Right kidney (tissue), 1 donor: ENCODE measurements around the gene ATP2B2.

Source experiments
- DNase-seq: peaks from one replicate; pipeline ENCODE4 v3.0.0-alpha.2; 2016

Gene ATP2B2

DNA sequence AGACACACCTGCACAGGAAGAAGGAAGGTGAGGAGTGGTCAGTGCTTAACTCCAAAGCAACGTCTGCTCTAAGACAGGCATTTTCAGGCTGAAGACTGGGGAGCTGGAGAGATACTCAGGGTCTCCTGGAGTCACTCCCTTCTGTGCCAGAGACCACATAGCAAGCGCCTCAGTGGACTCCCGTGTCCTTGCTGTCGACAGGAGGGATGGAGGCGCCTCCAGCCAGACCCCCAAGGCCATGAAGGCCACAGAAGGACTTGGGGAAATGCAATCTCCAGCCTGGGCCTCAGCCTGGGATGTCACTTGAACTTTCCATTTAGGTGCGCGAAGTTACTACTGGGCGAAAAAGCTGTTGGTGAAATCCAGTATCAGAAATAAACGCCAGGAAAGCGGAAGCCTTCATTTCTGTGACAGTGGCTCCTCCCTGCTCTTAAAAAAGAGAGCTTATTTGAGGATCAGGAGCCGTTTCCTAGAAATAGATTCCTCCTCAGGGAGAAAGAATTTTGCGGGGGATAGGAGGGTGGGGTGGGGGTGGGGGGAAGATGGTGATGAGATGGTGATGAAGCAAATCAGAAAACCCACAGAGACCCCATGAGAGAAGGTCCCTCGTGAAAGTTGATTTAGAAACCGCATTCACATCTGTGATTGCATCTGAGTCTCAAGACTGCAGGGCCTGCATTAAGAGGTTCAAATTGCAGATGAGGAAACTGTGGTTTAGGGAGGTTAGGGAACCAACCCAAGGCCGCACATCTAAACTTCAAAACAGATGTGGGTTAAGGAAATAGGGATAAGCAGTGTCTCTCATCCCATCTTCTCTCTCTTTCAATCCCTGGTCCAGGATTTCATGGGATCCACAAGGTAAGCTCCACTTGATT, 78.8 kb downstream of the ATP2B2 start:
- DNase-seq, result no peak

DNA sequence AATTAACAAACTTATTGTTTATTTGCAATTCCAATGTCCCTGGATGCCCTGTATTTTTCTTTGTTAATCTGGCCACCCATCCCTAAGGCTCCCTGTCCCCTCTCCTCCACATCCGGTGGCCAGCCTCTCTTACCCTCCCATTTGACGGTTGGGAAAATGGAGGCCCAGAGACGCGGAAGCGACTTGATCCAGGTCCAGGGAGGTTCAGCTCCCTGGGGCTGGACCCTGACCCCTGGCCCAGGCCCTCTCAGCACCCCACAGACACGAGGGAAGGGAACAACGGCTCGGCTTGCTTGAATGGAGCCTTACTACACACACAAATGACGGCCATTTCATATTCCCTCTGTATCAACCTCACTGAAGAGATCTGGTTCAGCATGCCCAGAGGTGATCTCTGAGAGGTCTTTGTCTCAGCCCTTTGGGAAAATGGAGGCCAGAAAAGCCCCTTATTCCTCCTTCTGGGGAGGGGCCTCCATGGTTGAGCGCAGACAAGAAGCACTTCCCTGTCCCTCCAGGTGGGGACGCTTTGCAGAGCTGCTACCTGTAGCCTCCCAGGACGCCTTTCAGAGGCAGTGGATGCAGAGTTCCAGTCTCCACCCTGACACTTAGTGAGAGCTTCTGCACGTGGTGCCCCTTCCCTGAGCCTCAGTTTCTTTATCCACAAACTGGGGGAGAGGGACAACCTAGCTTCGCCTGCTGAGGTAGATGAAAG, 82.1 kb downstream of the ATP2B2 start:
- no peak for DNase-seq

DNA sequence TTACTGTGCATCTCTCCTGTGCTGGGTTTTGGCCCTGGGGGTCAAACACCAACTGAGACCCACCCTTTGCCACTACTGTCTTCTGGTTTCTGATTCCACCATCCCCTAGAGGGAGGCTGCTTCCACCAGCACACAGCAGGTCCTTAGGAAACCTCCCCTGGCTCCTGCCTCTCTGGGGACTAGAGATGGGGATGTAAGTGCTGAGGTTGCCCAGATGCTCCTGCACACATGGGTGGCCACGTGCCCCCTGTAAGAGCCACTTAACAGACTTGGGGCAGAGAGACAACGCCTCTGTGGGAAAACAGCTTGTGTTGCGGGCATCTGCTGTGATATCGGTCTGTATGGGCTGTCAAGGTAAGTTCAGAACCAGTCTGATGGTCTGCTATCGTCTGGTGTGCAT, 83.4 kb downstream of the ATP2B2 start:
- DNase-seq, result no peak

DNA sequence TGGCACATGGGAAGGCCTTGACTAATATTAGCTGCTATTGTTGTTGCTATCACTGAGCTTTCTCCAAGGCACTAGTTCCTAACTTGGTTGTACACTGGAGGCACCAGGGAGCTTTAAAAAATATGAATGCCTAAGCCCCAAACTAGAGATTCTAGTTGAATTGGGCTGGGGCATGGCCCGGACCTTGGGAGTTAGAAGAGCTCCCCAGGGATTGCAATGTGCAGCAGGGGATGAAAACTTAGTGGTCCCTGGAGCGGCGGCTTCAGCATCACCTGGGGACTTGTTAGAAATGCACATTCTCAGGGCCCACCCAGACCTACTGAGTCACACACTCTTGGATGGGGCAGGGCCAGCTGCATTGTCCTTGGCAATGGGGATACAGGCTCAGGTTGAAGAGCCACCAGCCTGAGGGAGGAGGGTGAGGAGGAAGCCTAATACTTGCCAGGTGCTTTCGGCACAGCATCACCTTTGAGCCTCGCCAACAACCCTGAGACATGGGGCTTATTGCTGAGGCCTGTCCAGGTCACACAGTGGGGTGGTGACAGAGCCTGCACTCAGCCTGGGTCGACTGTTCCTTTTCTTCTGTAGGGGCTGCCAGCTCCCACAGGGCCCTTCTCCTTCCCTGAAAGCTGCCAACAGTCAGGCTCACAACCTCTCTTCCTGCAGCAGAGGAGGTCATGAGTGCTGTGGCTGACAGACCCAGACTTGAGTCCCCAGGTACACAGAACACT, 84.5 kb downstream of the ATP2B2 start:
- DNase-seq, result no peak

DNA sequence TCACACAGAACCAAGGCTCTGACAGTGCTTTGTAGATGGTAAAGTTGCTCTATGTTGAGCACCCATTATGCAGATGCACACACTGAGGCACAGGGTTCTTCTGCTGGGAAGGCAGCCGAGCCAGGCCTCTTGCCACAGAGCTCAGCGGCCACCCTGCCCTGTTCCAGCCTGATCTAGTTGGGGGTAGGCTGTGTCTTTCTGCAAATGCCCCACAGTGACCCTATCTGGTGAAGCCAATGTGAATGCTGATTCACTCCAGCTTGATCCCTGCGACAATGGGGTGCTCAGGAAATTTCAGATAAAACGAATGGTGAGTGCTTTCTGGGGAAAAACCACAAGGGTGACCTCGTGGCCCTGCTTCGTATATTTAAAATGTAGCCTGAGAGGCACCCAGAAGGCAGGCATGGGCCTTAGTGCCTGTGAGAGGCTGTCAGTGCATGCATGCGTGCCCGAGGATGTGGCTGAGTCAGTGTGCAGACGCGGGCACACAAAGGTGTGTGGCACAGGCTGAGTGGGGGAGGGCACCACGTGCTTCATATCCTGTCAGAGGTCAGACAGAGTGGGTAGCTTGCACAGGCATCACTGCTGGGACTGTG, 85.7 kb downstream of the ATP2B2 start:
- no peak for DNase-seq

DNA sequence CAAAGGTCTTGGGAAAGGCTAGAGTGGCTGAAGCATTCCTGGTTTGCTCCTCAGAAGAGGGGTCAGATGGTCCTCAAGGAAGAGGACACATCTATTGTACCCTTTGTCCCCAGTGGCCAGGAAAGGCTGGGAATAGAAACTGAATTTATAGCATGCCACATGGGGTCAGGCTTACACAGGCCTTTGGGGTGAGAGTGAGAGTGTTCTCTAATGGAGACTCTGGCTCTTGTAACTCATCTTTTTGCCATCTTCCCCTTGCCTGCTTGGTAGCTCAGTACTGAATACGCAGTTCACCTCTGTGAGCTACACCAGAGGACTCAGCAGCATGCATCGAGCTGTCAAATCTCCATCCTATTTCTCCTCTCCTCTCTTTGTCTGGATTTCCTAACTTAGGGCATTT, 87.5 kb downstream of the ATP2B2 start:
- no peak for DNase-seq

DNA sequence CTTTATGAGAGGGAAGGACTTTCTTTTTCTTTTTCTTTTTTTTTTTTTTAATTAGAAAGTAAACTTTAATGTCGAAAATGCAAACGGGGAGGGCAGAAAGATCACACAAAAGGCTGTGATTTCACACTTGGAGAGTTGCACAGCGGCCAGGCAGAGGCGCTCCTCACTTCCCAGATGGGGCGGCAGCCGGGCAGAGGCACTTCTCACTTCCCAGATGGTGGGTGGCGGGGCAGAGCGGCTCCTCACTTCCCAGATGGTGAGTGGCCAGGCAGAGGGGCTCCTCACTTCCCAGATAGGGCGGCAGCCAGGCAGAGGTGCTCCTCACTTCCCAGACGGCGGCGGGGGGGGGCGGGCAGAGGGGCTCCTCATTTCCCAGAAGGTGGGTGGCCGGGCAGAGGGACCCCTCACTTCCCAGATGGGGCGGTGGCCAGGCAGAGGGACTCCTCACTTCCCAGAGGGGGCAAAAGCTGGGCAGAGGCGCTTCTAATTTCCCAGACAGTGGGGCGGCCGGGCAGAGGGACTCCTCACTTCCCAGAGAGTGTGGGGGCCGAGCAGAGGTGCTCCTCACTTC, 88.6 kb downstream of the ATP2B2 start:
- DNase-seq, result no peak

DNA sequence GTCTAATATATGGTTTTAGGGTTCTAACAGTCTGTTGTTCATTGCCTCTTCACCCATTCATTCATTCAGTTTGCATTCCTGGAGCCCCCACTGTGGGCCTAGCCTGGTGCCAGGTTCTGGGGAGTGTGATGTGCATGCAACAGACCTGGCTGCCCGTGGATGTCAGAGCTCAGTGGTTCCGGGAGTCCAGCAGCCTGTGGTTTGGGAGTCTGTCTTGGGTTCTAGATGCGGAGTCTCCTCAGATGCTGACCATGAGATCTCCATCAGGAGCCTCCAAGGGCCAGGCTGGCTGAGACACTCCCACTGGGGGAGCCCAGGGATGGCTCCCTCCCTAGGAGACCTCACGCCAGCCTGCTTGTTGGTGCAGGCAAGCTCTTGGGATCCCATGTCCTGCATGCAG, 92.3 kb downstream of the ATP2B2 start:
- no peak for DNase-seq

DNA sequence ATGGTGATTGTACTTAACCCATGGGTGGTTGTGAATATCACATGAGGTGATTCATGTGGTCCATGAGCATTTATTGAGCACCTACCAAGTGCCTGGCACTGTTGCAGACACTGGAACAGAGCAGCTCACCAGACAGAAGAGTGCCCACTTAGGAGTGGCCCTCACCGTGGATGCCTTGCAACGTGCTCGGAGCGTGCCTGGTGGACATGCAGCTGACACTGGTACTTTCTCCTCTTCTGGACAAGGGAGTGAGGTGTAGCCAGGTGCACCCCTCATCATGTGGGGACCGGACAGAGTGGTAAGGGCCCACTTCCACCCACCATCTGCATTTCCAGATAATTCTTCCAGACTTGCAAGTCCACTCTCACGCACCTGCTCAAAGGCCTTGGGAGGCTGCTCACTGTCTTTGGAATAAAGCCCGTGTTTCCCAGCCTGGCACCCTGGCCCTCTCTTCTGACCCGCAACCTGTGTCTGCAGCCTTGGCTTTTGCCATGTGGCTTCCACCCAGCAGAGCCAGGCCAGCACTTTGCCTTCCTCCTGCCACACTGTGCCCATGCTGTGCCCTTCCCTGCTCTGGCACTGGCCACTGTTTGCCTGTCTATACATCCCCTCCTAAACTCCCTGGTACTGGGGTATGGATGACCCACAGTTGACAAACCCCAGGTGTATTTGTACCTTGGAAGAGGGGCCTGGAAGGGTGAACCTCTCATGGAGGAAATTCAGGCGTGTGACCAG, 93.6 kb downstream of the ATP2B2 start:
- DNase-seq, result no peak

DNA sequence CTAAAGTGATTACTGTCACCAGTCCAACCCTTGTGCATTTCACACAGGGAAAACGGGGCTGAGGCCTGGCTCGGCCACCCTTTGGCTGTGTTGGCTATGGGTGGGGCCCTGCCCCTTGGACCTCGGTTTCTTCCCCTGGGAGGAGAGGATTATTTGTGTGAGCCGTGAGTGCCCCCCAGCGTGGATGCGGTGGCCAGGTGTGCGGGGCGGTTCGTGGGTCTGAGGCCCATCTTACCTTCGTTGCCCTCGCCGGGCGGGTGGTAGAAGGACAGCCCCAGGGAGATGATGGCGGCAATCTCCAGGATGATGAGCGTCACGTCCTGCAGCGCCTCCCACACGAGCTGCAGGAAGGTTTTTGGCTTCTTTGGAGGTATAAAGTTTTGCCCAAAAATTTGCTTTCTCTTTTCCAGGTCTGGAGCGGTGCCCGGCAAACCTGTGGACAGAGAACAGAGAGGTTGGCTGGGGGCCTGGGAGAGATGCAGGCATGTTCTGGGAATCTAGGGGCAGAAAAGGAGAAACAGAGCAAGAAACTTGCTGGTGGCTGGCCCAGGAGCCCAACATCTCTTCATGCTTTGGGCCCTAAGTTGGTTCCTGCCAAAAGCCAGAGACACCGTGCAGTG, 94.9 kb downstream of the ATP2B2 start:
- DNase-seq, result no peak

DNA sequence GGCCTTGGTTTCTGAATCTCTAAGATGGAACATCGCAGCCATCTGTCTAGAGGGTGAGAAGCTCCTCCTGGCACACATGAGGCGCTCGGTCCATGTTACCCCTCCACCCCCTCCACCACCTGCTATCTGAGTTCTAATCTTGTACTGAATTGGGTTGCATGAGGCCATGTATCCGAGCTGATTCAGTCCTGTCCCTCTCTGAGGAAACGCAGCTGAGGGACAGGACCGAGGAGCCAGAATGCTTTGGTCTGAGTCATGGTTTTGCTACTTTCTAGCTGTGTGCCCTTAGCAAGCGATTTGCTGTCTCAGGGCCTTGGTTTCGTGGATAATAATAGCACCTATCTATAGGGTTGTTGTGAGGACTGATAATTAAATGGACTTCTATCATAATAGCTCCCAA, 96.7 kb downstream of the ATP2B2 start:
- no peak for DNase-seq

DNA sequence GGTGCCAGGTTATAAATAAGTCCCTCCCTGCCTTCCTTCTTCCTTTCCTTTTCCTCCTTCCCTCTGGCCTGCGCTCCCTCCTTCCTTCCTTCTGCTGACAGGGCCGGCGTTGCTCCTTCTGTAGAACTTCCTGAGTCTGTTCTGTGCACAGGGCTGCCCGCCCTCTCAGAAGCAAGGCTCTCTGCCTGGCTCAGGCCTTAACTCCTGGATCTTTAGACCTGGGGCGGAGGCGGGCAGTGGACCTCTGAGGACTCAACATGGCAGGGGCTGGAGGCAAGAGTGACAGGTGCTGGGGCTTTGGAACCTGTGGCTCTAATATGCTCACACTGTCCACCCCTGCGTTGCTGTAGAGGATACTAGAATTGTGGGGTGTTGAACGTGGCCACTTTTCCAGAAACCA, 98.0 kb downstream of the ATP2B2 start:
- no peak for DNase-seq

DNA sequence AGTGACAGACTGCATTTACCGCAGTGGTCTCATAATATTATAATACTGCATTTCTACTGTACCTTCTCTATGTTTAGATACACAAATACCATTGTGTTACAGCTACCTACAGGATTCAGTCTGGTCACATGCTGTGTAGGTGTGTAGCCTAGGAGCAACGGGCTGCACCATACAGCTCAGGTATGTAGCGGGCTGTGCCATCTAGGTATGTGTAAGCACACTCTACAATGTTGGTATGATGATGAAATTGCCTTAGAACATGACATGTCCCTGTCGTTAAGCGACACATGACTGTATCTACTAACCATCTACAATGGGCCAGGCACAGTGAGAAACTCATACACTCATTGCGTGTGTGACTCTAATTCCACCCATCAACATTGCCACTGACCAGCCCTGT, 99.0 kb downstream of the ATP2B2 start:
- DNase-seq, result no peak

DNA sequence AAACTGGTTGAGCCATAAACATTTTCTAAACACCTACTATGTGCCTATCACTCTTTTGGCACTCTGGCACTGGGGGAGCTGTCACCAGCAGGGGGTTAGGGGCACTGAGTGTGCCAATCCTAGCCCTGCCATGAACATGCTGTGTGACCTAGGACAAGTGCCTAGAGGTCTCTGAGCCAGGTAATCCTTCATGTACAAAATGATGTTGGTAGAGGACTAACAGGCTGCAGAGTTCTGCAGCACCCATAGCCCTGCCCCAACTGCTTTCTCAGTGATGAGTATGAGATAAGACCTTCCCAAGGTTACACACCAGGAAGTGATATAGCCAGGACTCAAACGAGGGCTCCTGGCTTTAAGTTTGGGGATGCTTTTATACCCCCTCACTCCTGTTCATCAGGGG, 99.6 kb downstream of the ATP2B2 start:
- no peak for DNase-seq

DNA sequence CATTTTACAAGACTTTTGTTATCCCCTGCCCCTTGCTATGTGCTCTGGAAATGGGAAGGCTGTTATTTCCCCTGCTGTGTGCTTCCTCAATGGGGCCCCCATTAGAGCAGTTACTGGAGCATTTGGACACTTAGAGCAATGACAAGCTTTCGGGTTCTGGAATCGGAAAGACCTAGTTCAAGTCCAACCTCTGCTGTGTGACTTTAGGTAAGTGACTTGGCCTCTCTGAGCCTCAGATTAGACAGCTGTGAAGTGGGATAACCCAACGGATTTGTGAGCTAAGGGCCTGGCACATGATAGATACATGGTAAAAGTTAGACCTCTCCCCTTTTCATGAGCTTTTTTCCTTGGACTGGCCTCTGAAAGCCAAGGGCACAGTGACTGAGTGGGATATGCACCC, 100.5 kb downstream of the ATP2B2 start:
- no peak for DNase-seq

DNA sequence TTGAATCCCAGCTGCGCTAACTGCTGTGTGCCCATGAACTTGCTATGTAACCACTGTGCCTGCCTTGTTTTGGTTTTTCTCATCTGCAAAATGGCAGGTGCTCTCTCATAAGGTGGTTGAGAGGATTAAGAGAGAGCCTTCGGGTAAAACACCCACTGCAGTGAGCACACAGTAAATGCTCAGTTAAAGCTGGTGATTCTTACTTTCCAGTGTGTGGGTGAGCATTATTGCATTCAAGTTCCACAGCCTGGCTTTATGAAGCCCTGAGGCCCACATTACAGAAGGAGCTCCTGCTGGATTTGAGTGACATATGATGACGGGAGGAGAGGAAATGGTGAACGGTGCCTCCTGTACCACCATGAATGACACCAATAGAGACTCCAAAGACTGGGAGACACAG, 101.0 kb downstream of the ATP2B2 start:
- DNase-seq, result no peak

DNA sequence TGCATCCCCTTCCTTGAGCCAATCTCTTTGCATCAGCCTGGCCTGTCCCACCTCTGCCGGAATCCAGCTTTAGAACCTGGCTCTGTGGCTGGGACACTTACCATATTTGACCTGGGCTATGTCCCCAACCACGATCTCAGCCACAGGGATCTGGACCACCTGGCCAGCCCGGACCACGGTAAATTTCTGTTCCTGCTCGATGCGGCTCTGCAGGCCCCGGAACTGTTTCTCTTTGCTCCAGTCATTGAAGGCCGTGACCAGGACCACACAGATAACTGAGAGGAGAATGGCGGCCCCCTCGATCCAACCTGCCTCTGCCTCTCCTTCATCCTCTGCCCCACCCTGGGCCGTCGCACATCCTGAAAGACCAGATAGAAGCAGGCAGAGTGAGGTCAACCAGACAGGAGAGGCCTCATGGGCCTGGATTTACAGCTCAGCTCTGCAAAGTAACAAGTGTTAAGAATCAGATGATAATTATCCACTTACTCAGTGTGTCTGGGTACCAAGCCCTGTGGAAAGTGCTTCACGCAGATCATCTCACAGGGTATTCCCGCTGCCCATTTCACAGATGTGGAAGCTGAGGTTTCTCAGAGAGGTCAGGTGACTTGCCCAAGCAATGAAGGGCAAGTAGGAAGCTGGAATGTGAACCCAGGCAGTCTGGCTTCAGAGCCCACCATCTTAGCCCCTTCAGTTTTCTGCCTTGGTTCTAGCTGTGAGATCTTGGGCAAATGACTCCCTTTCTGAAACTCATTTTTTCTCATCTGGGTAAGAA, 103.2 kb downstream of the ATP2B2 start:
- no peak for DNase-seq

DNA sequence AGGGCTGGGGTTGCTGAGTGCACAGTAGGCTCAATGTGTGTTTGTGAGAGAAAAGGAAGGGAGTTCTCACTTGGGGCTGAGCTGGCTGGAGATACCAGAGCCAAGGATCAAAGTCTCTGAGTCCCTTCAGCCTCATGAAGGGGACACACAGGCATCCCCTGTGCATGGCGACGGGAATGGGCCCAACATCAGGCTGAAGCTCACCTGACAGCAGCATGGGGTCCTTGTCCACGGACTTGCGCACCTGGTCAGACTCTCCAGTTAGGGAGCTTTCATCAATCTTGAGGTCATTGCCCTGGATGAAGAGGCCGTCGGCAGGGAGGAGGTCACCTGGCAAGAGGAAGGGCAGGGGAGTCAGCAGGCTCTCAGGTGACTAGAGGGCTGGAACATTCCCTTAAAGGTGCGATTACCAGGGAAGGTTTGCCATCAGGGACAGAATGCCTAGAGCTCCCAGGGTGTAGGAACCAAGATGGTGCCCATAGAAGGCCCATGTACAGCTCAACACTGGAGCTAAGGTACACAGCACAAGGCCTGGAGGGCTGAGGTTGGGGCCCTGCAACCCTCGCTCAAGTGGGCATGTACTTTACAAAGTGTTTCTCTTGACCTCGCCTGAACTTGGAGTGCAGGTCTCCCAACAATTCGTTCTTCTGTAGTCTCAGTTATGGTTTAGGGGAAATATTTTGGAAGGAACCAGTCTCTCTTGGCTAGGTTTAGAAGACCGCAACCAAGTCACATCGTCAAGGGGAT, 104.5 kb downstream of the ATP2B2 start:
- no peak for DNase-seq

DNA sequence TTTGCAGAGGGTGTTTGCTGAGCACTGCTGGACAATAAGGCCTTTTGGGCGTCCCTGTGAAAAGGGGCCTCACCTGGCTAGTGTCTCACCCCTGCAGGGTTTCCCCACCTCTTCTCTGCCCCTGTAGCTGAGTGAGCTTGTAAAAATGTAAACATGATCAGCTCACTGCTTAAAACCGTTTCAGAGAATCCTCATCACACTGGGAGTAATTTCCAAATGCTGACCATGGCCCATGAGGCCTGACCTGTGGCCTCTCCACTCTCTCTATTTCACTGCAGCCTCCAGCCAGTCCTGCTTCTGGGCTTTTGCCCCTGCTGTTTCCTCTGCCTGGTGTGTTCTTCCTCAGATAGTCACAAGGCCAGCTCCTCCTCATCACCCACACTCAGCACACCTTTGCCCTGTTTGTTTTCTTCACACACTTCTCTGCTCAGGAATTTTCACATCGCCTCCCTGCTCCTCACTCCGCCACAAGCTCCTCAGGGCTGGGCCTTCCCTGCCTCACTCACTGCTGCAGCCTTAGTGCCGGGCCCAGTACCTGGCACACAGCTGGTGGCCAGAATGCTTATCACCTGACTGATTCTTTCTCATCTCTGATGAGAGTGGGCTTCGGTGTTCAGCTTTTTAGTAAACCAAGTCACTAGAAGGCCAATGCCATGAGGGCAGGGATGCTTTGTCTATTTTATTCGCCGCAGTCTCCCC, 105.2 kb downstream of the ATP2B2 start:
- DNase-seq, result no peak
